K562 (cell line): ENCODE results near the gene ZFP36. TPM values are rescaled to one million over a fixed set of nuclear protein-coding genes. Genes with fewer than 3 reads are reported as not detected.

ENCODE experiments used
- BCL6 ChIP-seq: fragments of 250-450 bp; sonication (Bioruptor Pico); IDR thresholded peaks from 2 replicates; pipeline ENCODE4 v1.4.0; 2020
- BDP1 ChIP-seq: IDR thresholded peaks from 3 replicates; pipeline ENCODE4 v1.6.1; 2011; ENCODE audit not compliant: insufficient read length, insufficient read depth
- CHD4 ChIP-seq: fragments of 200-600 bp; sonication (generic); IDR thresholded peaks from 3 replicates; pipeline ENCODE4 v1.6.1; 2012; ENCODE audit warnings: low read depth, mild to moderate bottlenecking, mixed read lengths, low read length, inconsistent platforms; ENCODE audit not compliant: insufficient read depth, insufficient replicate concordance, poor library complexity, severe bottlenecking
- DIDO1 ChIP-seq: fragments of 450-650 bp; IDR thresholded peaks from 2 replicates; pipeline ENCODE4 v1.6.1; 2016; ENCODE audit warnings: low read depth, missing biosample characterization, missing genetic modification characterization
- EGR1 ChIP-seq: fragments of 450-650 bp; conservative IDR thresholded peaks from 2 replicates; pipeline ENCODE4 v1.6.1; 2017; ENCODE audit warnings: mild to moderate bottlenecking
- ETV5 ChIP-seq: sonication (generic); formaldehyde crosslinking; IDR thresholded peaks from 2 replicates; pipeline ENCODE4 v1.4.0; 2020; ENCODE audit warnings: low read depth, mild to moderate bottlenecking, missing genetic modification reagents
- HIVEP1 ChIP-seq: fragments of 250-450 bp; sonication (Bioruptor Pico); IDR thresholded peaks from 2 replicates; pipeline ENCODE4 v1.4.0; 2020; ENCODE audit warnings: mild to moderate bottlenecking
- HLTF ChIP-seq: fragments of 450-650 bp; IDR thresholded peaks from 2 replicates; pipeline ENCODE4 v1.6.1; 2016
- KDM2B ChIP-seq: fragments of 250-450 bp; sonication (Bioruptor Pico); IDR thresholded peaks from 2 replicates; pipeline ENCODE4 v1.8.0; 2021; ENCODE audit warnings: mild to moderate bottlenecking, moderate library complexity
- MAFF ChIP-seq: IDR thresholded peaks from 2 replicates; pipeline ENCODE4 v1.6.1; 2012; ENCODE audit warnings: low read length, improper control_type of control experiment
- MEF2D ChIP-seq: conservative IDR thresholded peaks from 2 replicates; pipeline ENCODE4 v1.6.1; 2016; ENCODE audit warnings: low read depth, missing genetic modification characterization, missing compliant biosample characterization
- SNIP1 ChIP-seq: fragments of 450-650 bp; IDR thresholded peaks from 2 replicates; pipeline ENCODE4 v1.7.1; 2017; ENCODE audit warnings: low read depth, mild to moderate bottlenecking
- U2AF1 ChIP-seq: fragments of 200-400 bp; formaldehyde crosslinking; optimal IDR thresholded peaks from 2 replicates; pipeline ENCODE3; 2017; ENCODE audit warnings: mild to moderate bottlenecking, low read depth, low read length, moderate library complexity
- XRCC4 ChIP-seq: IDR thresholded peaks from one replicate; pipeline ENCODE4 v1.6.1; 2011; ENCODE audit not compliant: insufficient read depth, insufficient read length; ENCODE audit errors: extremely low read depth
- ZFP1 ChIP-seq: fragments of 450-650 bp; formaldehyde crosslinking; IDR thresholded peaks from 2 replicates; pipeline ENCODE4 v1.4.0; 2020; ENCODE audit warnings: mild to moderate bottlenecking, mixed read lengths
- ZKSCAN8 ChIP-seq: fragments of 200-800 bp; sonication (Bioruptor generic); IDR thresholded peaks from 2 replicates; pipeline ENCODE4 v1.6.1; 2016; ENCODE audit warnings: missing genetic modification characterization, missing compliant biosample characterization
- ZNF124 ChIP-seq: sonication (generic); formaldehyde crosslinking; IDR thresholded peaks from 2 replicates; pipeline ENCODE4 v1.8.1; 2022; ENCODE audit warnings: missing genetic modification reagents
- polyA plus RNA-seq, 8 experiments: library from polyadenylated mRNA; depleted of rRNA in 4 of 8; stranded (reverse) in 5 of 8; unstranded in 3 of 8; fragments of >200 nt; fragmentation: Nextera tagmentation in 2 of 8; fragmentation: Illumina TruSeq in 1 of 8; extraction: Ambion mirVana in 2 of 8; extraction: Trizol in 1 of 8; gene quantifications; 2 replicates each; pipeline versions ENCODE4 v1.2.1 to v1.2.3, GENCODE V29; 2011 to 2014; ENCODE audit warnings: inconsistent platforms in 1 of 8, missing spikeins in 1 of 8
- total RNA-seq, 7 experiments: library from RNA; depleted of rRNA in 6 of 7; stranded (reverse); fragments of >200 nt in 6 of 7; fragmentation: Illumina TruSeq in 2 of 7; extraction: Trizol in 2 of 7; gene quantifications; 2 replicates each; pipeline versions ENCODE4 v1.2.1 to v1.2.3, GENCODE V29; 2011 to 2021; ENCODE audit warnings: low replicate concordance in 1 of 7
- TF ChIP-seq, protein P1 (sequence below): fragments of 150-350 bp; IDR thresholded peaks from 2 replicates; pipeline ENCODE4 v1.6.1; 2014; ENCODE audit warnings: low read depth, mild to moderate bottlenecking, low read length, borderline replicate concordance
- TF ChIP-seq, protein P2 (sequence below): fragments of 450-650 bp; IDR thresholded peaks from 2 replicates; pipeline ENCODE4 v1.6.1; 2016; ENCODE audit warnings: mild to moderate bottlenecking
- TF ChIP-seq, protein P3 (sequence below), 2 experiments: fragments of 450-650 bp in 1 of 2; IDR thresholded peaks; 2 replicates each; pipeline ENCODE4 v1.6.1; 2011 to 2017; ENCODE audit warnings: low read depth in 2 of 2, antibody characterized with exemption in 1 of 2, borderline replicate concordance in 1 of 2, low read length in 1 of 2, mild to moderate bottlenecking in 1 of 2, mixed read lengths in 1 of 2; ENCODE audit not compliant: control insufficient read depth in 1 of 2

Gene ZFP36
- total and polyA plus RNA-seq, 9 of the 15 experiments (the other 6 are each of a cell fraction or from before 2014, with no cell fraction given): 1.0 to 20.1 (median 3.5) TPM

DNA sequence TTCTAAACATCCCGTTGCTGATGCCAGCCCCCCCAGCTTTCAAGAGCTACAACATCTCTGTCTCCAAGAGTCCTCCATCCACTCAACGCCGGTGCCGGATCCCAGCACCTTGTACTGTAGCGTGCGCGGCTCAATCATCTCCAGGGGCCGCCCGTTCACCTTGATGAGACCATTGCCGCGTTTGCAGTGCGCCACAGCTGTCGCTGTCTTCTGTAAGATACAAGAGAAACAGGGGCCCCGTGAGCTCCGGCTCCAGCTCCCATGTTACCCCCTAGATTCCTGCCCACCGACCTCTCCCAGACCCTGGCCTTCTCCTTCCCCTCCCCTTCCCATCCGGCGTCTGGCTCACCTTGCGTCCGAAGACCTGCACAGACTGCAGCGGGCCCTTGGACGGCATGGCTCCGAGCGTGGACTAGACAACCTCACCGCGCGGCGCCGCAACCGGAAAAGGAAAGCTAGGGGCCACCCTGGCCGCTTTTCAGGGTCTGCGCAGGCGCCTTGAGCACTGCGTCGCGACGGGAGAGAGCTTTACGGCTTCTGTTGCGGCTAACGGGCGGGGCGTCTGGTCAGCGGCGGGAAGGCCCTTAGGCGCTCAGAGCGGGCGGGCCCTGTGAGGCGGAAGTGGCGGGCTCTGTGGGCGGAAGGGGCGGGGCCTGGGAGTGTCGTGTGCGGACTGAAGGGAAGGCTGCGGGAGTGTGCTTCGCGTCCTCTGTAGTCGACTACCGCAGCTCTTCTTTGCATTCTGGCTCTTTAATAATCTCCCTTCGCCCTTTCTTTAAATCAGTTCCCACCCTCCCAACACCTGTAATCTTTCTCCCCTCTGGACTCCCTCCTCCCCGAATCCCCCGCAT lies 29.1 kb downstream of the ZFP36 start, which contains the start of gene RPS16 (continued):
- TF ChIP-seq, protein P1, sequence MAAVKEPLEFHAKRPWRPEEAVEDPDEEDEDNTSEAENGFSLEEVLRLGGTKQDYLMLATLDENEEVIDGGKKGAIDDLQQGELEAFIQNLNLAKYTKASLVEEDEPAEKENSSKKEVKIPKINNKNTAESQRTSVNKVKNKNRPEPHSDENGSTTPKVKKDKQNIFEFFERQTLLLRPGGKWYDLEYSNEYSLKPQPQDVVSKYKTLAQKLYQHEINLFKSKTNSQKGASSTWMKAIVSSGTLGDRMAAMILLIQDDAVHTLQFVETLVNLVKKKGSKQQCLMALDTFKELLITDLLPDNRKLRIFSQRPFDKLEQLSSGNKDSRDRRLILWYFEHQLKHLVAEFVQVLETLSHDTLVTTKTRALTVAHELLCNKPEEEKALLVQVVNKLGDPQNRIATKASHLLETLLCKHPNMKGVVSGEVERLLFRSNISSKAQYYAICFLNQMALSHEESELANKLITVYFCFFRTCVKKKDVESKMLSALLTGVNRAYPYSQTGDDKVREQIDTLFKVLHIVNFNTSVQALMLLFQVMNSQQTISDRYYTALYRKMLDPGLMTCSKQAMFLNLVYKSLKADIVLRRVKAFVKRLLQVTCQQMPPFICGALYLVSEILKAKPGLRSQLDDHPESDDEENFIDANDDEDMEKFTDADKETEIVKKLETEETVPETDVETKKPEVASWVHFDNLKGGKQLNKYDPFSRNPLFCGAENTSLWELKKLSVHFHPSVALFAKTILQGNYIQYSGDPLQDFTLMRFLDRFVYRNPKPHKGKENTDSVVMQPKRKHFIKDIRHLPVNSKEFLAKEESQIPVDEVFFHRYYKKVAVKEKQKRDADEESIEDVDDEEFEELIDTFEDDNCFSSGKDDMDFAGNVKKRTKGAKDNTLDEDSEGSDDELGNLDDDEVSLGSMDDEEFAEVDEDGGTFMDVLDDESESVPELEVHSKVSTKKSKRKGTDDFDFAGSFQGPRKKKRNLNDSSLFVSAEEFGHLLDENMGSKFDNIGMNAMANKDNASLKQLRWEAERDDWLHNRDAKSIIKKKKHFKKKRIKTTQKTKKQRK: no peak
- no peak for TF ChIP-seq DIDO1 (tag)
- no peak for TF ChIP-seq HLTF
- peak; percentile 97 for TF ChIP-seq U2AF1
- TF ChIP-seq ZNF124: no peak
- TF ChIP-seq ZFP1: no peak
- TF ChIP-seq SNIP1: no peak
- TF ChIP-seq HIVEP1 (CRISPR knock-in tag): no peak
- TF ChIP-seq MEF2D (tag): no peak
- TF ChIP-seq BCL6 (CRISPR knock-in tag): no peak
- no peak for TF ChIP-seq ZKSCAN8
- TF ChIP-seq CHD4: no peak
- no peak for TF ChIP-seq MAFF
- no peak for TF ChIP-seq XRCC4
- TF ChIP-seq, protein P2, sequence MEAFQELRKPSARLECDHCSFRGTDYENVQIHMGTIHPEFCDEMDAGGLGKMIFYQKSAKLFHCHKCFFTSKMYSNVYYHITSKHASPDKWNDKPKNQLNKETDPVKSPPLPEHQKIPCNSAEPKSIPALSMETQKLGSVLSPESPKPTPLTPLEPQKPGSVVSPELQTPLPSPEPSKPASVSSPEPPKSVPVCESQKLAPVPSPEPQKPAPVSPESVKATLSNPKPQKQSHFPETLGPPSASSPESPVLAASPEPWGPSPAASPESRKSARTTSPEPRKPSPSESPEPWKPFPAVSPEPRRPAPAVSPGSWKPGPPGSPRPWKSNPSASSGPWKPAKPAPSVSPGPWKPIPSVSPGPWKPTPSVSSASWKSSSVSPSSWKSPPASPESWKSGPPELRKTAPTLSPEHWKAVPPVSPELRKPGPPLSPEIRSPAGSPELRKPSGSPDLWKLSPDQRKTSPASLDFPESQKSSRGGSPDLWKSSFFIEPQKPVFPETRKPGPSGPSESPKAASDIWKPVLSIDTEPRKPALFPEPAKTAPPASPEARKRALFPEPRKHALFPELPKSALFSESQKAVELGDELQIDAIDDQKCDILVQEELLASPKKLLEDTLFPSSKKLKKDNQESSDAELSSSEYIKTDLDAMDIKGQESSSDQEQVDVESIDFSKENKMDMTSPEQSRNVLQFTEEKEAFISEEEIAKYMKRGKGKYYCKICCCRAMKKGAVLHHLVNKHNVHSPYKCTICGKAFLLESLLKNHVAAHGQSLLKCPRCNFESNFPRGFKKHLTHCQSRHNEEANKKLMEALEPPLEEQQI: no peak
- no peak for TF ChIP-seq BDP1
- TF ChIP-seq, protein P3, sequence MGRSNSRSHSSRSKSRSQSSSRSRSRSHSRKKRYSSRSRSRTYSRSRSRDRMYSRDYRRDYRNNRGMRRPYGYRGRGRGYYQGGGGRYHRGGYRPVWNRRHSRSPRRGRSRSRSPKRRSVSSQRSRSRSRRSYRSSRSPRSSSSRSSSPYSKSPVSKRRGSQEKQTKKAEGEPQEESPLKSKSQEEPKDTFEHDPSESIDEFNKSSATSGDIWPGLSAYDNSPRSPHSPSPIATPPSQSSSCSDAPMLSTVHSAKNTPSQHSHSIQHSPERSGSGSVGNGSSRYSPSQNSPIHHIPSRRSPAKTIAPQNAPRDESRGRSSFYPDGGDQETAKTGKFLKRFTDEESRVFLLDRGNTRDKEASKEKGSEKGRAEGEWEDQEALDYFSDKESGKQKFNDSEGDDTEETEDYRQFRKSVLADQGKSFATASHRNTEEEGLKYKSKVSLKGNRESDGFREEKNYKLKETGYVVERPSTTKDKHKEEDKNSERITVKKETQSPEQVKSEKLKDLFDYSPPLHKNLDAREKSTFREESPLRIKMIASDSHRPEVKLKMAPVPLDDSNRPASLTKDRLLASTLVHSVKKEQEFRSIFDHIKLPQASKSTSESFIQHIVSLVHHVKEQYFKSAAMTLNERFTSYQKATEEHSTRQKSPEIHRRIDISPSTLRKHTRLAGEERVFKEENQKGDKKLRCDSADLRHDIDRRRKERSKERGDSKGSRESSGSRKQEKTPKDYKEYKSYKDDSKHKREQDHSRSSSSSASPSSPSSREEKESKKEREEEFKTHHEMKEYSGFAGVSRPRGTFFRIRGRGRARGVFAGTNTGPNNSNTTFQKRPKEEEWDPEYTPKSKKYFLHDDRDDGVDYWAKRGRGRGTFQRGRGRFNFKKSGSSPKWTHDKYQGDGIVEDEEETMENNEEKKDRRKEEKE (IDR thresholded peaks at IDR 0.05; ENCODE audit: borderline replicate concordance in 1 of 2, control insufficient read depth in 1 of 2, low read depth in 2 of 2, low read length in 1 of 2): 0 out of 4 replicates have a peak, but pooled peaks of 1 of the 2 experiments have one; percentile 21
- TF ChIP-seq KDM2B (CRISPR knock-in tag): no peak
- TF ChIP-seq EGR1: peak; percentile 76
- peak; percentile 90 for TF ChIP-seq ETV5 (CRISPR knock-in tag)
